Astrocyte of the hippocampus (primary cell): ENCODE measurements around the gene SUCLA2.

Experiments used
- DNase-seq: peaks from one replicate; pipeline ENCODE4 v3.0.0; 2011; ENCODE audit warnings: low read depth, low spot score

Gene SUCLA2

DNA sequence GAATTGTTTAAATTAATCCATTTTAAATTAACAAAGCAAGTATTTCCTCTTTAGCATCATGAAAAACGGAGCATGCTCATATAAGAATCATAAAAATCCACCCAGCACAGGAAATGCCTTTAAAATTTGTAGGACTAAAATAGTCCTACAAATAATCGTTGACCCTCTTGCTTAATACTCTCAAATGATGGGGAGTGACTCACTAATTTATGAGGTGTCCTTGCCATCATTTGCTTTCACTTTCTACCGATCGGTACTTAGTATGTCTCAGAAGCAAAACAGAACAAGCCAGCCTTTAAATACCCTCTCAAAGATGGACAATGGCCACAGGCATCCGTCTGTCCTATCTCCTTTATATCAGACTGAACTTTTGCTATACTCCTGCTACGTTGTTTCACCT lies 97.2 kb downstream of the SUCLA2 start:
- peak; percentile 24 for DNase-seq

DNA sequence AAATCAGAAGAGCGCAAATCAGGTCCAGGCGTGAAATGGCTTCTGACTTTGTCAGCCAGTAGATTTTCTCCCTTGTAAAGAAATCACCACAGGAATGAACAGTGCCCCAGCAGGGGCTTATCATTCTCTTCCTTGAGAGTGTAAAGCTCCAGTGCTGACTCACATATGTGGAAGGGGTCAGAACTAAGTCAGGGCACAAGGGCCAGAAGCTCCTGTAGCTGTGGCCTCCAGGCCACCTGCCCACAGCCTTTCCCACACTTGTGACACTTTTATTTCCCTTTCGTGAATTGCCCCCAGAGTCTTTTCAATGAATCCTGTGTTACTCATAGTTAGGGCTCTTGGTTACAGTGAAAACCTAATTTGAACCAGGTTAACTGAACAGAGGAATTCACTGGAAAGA lies 99.6 kb downstream of the SUCLA2 start:
- DNase-seq, result peak; percentile 79

DNA sequence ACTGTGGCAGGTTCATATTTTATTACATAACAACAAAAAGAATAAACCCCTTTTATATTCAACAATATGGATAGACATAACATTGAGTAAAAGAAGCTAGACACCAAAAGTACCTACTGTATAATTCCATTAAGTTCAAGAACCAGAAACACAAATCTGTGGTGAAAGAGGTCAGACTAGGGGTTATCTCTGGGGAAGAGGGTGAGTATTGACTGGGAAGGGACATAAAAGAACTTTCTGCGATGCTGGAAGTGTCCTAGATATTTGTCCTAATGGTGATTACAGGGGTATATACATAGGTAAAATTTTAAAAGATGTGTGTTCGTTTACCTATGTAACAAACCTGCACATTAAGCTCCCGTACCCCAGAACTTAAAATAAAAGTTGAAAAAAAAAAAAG lies 103.0 kb downstream of the SUCLA2 start:
- no peak for DNase-seq

DNA sequence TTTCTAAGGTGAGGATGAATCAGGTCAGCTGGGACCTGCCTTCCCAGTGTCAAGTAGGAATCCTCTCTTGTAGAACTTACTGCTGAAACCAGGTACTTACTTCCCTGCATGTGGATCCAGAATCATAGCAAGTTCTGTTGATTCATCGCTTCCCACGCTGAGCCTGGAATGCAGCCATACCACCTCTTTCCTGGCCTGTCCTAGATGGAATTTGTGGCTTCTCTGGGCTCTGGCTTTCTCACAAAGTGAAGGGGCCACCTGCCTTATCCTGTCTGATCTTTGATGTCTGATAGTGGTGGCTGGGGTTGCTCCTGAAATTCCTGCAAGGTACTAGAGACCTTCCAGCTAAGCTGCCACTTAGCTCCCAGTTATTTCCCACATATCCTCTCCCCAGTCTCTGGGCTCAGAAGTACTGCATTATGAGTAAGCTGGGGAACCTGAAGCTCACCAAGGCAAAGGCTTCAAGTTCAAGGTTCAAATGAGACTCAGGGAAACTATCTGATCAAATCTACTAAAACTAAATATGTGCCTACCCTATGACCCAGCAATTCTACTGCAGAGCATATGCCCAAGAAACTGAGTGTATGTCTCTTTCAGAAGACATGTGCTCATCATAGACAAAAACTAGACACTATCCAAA lies 103.5 kb downstream of the SUCLA2 start:
- peak; percentile 86 for DNase-seq

DNA sequence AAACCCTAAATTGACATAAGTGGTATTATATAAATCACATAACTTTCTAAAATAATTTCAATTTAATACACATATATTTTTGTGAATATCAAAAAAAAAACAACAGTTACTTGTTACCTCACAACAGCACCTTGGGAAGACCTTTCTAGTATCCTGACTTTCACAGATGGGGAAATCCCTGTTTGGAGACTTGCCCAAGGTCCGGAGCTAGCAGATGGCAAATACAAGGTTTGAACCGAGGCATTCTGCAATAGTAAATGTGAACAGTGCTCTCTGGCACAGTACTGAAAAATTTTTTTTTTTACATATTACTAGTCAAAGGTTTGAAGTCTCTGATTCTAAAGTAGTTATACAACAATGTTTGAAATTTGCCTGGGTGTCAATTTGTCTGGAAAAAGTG lies 104.5 kb downstream of the SUCLA2 start:
- no peak for DNase-seq

DNA sequence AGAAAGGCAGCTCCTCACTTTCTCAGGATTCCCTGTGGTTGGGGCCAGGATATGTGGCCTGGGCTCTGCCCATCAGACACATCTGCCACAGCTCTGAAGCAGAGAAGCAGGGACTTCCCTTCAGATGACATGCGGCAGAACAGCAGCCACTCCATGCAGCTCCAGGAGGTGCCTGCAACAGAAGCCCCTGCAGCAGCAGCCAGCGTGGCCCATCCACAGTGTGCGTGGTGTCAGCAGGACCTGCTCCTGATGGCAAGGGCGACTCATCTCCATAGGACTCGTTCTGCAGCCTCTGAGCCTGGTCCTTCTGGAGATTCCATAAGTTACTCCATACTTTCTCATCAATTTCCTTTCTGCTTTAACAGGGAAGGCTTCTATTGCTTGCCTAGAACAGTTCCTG lies 105.0 kb downstream of the SUCLA2 start:
- DNase-seq, result no peak

DNA sequence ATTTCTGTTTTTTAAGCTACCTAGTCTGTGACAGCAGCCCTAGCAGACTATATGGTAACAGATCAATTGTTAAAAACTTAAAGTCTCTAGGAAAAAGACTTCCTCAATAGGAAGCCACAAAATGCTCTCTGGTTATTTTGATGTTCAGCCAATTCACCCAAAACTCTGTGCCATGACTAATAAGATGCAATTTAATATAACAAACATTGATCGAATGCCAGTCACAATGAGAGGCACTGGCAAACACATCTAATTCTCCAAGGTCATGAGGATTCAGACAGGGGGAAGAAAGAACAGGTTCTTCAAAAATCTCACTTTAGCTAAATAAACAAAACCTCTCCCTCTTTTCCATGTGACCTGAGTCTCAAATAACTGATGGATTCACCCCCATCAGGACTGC lies 107.5 kb downstream of the SUCLA2 start:
- peak; percentile 28 for DNase-seq
